Kidney tubule cell (primary cell): ENCODE results near the gene TMEM134.

Source experiments
- DNase-seq: peaks from one replicate; pipeline ENCODE4 v3.0.0-alpha.2; 2018; ENCODE audit warnings: low spot score

The TMEM134 gene

GRCh38 chr11:67458266-67458665 lies 10.8 kb downstream of the TMEM134 start:
- no peak for DNase-seq

- no peak for DNase-seq
These were observed 11.6 kb downstream of the TMEM134 start for GRCh38 chr11:67457453-67457852.

GRCh38 chr11:67456068-67456705 lies 12.9 kb downstream of the TMEM134 start:
- no peak for DNase-seq

GRCh38 chr11:67455054-67455453 lies 14.0 kb downstream of the TMEM134 start, which contains the start of gene CABP4:
Gene CABP4, plus strand, starts transcription at chr11:67455354. Its CDS starts 70 bp downstream, at chr11:67455424.
- DNase-seq = no peak

- no peak for DNase-seq
These were observed 15.0 kb downstream of the TMEM134 start for GRCh38 chr11:67453816-67454732.

- DNase-seq = no peak
These were observed 16.7 kb downstream of the TMEM134 start, which contains the start of gene GPR152 for GRCh38 chr11:67452141-67452952. Gene GPR152, minus strand, starts transcription at chr11:67452729. Its CDS starts 5 bp downstream, at chr11:67452724.

GRCh38 chr11:67451658-67451976 lies 17.4 kb downstream of the TMEM134 start:
- DNase-seq = no peak

GRCh38 chr11:67450796-67451657 lies 18.0 kb downstream of the TMEM134 start:
- no peak for DNase-seq

GRCh38 chr11:67449116-67449844 lies 19.8 kb downstream of the TMEM134 start:
- DNase-seq = no peak

GRCh38 chr11:67448220-67448609 lies 20.8 kb downstream of the TMEM134 start:
- no peak for DNase-seq

- no peak for DNase-seq
These were observed 23.5 kb downstream of the TMEM134 start for GRCh38 chr11:67445515-67445914.

GRCh38 chr11:67442504-67443404 lies 26.3 kb downstream of the TMEM134 start:
- no peak for DNase-seq

GRCh38 chr11:67441731-67442351 lies 27.2 kb downstream of the TMEM134 start:
- DNase-seq = no peak

- DNase-seq = no peak
These were observed 27.9 kb downstream of the TMEM134 start for GRCh38 chr11:67441098-67441563.

GRCh38 chr11:67440229-67441097 lies 28.6 kb downstream of the TMEM134 start:
- DNase-seq = no peak

GRCh38 chr11:67439321-67440228 lies 29.5 kb downstream of the TMEM134 start:
- DNase-seq = peak; percentile 43
